ENCODE results near the gene PIP. TPM values are rescaled to one million over a fixed set of nuclear protein-coding genes. Genes with fewer than 3 reads are reported as not detected.
"Not testable (repeated sequence)": the region's sequence is repeated elsewhere in the genome, so short reads cannot be mapped to it uniquely, and the experiment has no call there.

Gene PIP
- total RNA-seq, 4 donors from 2014 or later: not detected

DNA sequence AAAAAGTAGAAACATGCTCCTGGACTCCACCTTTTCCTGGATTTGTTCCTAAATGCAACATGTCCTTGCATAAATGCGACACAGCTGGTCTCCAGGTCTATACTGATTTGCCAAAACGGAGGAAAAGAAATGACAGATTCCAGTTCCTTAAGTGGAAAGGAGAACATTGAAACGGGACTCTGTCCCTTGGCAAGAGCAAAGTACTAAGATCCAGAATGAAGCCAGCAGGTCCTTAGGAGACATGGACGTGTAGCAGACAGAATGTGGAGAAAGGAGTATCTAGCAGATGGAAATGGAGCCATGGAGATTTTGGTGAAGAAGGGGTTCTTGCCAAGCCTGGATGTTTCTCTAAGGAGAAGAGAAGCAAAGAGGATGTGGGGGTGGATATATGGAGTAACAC is 16.2 kb downstream of the PIP start:
- ATAC-seq (ENCODE audit: low FRiP score): no peak
- no peak for DNase-seq (ENCODE audit: low spot score)
- no peak for TF ChIP-seq CTCF (IDR thresholded peaks at IDR 0.05)

GRCh38 chr7:143148651-143149050 is 16.8 kb downstream of the PIP start:
- DNase-seq (ENCODE audit: low spot score) (no peak), ATAC-seq (ENCODE audit: low FRiP score) (no peak)
- TF ChIP-seq CTCF (IDR thresholded peaks at IDR 0.05): no peak

- ATAC-seq (ENCODE audit: low FRiP score); DNase-seq (ENCODE audit: low spot score): not testable (repeated sequence)
These were observed 18.8 kb downstream of the PIP start for GRCh38 chr7:143150696-143151095.

DNA sequence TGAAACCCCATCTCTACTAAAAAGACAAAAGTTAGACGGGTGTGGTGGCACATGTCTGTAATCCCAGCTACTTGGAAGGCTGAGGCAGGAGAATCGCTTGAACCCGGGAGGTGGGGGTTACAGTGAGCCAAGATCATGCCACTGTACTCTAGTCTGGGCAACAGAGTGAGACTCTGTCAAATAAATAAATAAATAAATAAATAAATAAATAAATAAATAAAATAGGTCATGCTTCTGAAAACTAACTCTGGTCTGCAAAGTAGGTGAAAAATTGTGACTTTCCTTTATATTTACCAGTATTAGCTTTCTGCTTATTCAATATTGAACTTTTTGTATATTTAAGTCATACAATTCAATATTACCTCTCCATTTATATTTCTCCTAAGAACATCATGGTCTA is 26.7 kb downstream of the PIP start:
- DNase-seq (ENCODE audit: low spot score); ATAC-seq (ENCODE audit: low FRiP score): not testable (repeated sequence)

DNA sequence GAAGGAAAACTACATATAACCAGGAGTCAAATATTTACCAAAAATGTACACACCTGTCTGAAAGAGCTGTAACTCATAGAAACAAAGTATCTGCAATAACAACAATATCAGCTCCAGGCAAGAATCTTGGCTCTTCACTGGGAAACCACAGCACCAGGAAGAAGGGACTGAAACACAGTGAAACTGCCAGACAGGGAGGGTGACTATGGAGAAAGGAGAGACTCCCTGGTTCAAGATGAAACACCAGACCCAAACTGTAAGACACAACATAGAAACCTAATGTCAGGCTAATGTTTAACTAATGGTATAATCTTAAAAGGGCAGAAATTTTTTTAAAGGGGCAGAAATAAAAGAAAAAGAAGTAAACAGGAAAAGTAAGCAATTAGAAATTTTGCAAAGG is 39.8 kb downstream of the PIP start:
- no peak for TF ChIP-seq CTCF (IDR thresholded peaks at IDR 0.05)
- ATAC-seq (ENCODE audit: low FRiP score) (no peak), DNase-seq (ENCODE audit: low spot score) (no peak)

GRCh38 chr7:143172354-143172753 is 40.5 kb downstream of the PIP start:
- ATAC-seq (ENCODE audit: low FRiP score) (peak; percentile 32), DNase-seq (ENCODE audit: low spot score) (no peak)
- no peak for TF ChIP-seq CTCF (IDR thresholded peaks at IDR 0.05)

DNA sequence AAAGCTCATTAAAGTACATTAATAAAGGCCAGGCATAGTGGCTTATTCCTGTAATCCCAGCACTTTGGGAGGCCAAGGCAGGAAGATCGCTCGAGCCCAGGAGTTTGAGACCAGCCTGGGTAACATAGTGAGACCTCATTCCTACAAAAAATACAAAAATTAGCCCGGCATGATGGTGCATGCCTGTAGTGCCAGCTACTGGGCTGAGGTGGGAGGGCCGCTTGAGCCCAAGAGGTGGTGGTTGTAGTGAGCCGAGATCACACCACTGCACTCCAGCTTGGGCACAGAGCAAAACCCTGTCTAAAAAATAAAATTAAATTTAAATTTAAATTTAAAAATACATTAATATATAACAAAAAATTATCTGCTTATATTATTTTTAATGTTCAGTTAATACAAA is 44.3 kb downstream of the PIP start:
- DNase-seq (ENCODE audit: low spot score): no peak
- no peak for ATAC-seq (ENCODE audit: low FRiP score)
- no peak for TF ChIP-seq CTCF (IDR thresholded peaks at IDR 0.05)

GRCh38 chr7:143177374-143178119 is 45.7 kb downstream of the PIP start:
- TF ChIP-seq CTCF (IDR thresholded peaks at IDR 0.05): no peak
- no peak for ATAC-seq (ENCODE audit: low FRiP score)
- no peak for DNase-seq (ENCODE audit: low spot score)

GRCh38 chr7:143180771-143181170 is 48.9 kb downstream of the PIP start:
- DNase-seq (ENCODE audit: low spot score); ATAC-seq (ENCODE audit: low FRiP score): not testable (repeated sequence)
